Dermis blood vessel endothelial cell (primary cell): ENCODE measurements around the gene CPLANE2. TPM values are rescaled to one million over a fixed set of nuclear protein-coding genes. Genes with fewer than 3 reads are reported as not detected.
"Not testable (repeated sequence)": the region's sequence is repeated elsewhere in the genome, so short reads cannot be mapped to it uniquely, and the experiment has no call there.

ENCODE experiments used
- DNase-seq: peaks from one replicate; pipeline ENCODE4 v3.0.0; 2010
- total RNA-seq: library from RNA; depleted of rRNA; stranded (reverse); fragments of >200 nt; gene quantifications from 2 replicates; pipeline ENCODE4 v1.2.3, GENCODE V29; 2014

The CPLANE2 gene
- total RNA-seq: 9.5 and 10.3 TPM in 2 replicates

- peak; percentile 94 for DNase-seq
Measured at GRCh38 chr1:16236511-16237342, at the start of gene CPLANE2. Gene CPLANE2 (minus strand): TSS chr1:16237183. CDS start chr1:16236742, 441 bp downstream.

GRCh38 chr1:16286122-16286521 is 49.1 kb upstream of the CPLANE2 start:
- DNase-seq: no peak

- DNase-seq: no peak
Measured at GRCh38 chr1:16281765-16282164, 44.8 kb upstream of the CPLANE2 start.

- DNase-seq: no peak
Measured at GRCh38 chr1:16279186-16279585, 42.2 kb upstream of the CPLANE2 start.

- no peak for DNase-seq
Measured at GRCh38 chr1:16276302-16277030, 39.5 kb upstream of the CPLANE2 start.

GRCh38 chr1:16275591-16275990 is 38.6 kb upstream of the CPLANE2 start:
- DNase-seq: no peak

GRCh38 chr1:16267690-16268180 is 30.8 kb upstream of the CPLANE2 start:
- peak; percentile 49 for DNase-seq

- peak; percentile 79 for DNase-seq
Measured at GRCh38 chr1:16266411-16267118, 29.6 kb upstream of the CPLANE2 start.

- no peak for DNase-seq
Measured at GRCh38 chr1:16262067-16262466, 25.1 kb upstream of the CPLANE2 start.

GRCh38 chr1:16260814-16261213 is 23.8 kb upstream of the CPLANE2 start:
- DNase-seq: no peak

GRCh38 chr1:16258591-16259135 is 21.7 kb upstream of the CPLANE2 start:
- no peak for DNase-seq

- DNase-seq: no peak
Measured at GRCh38 chr1:16257968-16258367, 21.0 kb upstream of the CPLANE2 start.

- not testable (repeated sequence) for DNase-seq
Measured at GRCh38 chr1:16257556-16257955, 20.6 kb upstream of the CPLANE2 start.

GRCh38 chr1:16256478-16256877 is 19.5 kb upstream of the CPLANE2 start:
- no peak for DNase-seq

- DNase-seq: no peak
Measured at GRCh38 chr1:16254263-16254928, 17.4 kb upstream of the CPLANE2 start.

GRCh38 chr1:16253332-16253922 is 16.4 kb upstream of the CPLANE2 start:
- no peak for DNase-seq

- DNase-seq: no peak
Measured at GRCh38 chr1:16252912-16253311, 15.9 kb upstream of the CPLANE2 start.

GRCh38 chr1:16251381-16251780 is 14.4 kb upstream of the CPLANE2 start:
- DNase-seq: no peak

GRCh38 chr1:16250524-16251251 is 13.7 kb upstream of the CPLANE2 start:
- no peak for DNase-seq

- peak; percentile 70 for DNase-seq
Measured at GRCh38 chr1:16249596-16250241, 12.7 kb upstream of the CPLANE2 start.
